ENCODE measurements around the gene ELMO3. TPM values are rescaled to one million over a fixed set of nuclear protein-coding genes. Genes with fewer than 3 reads are reported as not detected.

Gene ELMO3
- total RNA-seq, 1 experiment from 2014 or later, result 1.8 TPM

DNA sequence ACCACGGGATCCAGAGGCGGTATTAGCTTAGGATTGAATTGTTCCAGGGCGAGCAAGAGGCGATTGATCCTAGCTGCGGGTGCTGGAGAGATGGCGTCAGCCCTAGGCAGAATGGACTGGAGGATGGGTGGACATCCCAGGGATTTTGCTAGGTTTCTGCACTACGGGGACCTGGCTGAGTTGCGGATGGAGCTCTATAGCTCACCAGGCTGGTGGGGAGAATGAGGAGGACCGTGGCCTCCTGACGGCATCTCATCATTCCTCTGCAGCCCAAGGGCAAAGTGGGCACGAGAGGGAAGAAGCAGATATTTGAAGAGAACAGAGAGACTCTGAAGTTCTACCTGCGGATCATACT, 28.6 kb downstream of the ELMO3 start:
- H3K4me1 ChIP-seq, result peaks cover 7% of the 10 kb centered on the region
- H3K36me3 ChIP-seq, result peaks cover 24% of the 10 kb centered on the region
- no peaks in the 10 kb centered on the region for H3K27me3 ChIP-seq
- peak overlapping the region; percentile 80 for H3K4me3 ChIP-seq
- peak overlapping the region; percentile 42 for H3K27ac ChIP-seq
- H3K9me3 ChIP-seq (replicated peaks), result no peaks in the 10 kb centered on the region
- no peak for DNase-seq

DNA sequence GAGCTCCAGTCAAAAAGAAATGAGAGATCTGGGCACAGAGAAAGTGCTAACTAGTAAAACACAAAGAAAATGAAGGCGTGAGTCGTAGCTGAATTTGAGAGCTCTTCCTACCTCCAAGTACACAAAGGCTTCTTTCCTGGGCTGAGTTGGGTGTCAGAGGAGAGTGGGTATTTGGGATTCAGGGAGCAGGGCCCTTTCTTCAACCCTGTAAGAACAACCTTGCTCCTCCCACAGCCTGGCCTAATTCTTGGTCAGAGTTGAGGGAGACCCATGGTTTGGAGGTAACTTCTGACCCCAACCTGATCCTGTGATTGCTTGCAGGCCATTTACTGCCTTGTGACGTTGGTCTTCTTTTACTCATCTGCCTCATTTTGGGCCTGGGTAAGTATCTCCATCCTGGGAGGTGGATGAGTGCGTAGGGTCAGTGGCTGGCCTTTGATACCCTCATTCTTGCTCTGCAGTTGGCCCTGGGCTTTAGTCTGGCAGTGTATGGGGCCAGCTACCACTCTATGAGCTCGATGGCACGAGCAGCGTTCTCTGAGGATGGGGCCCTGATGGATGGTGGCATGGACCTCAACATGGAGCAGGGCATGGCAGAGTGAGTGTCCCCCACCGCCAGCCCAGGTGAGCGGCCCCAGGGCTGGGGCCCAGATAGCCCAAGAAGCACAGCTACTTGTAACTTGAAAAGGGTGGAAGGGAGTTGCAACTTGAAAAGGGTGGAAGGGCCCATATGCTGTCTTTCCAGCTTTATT, 29.3 kb downstream of the ELMO3 start:
- Histone ChIP-seq H3K9me3 (replicated peaks) (no peaks in the 10 kb centered on the region), H3K36me3 (peaks cover 26% of the 10 kb centered on the region), H3K27me3 (no peaks in the 10 kb centered on the region), H3K4me1 (peaks cover 7% of the 10 kb centered on the region), H3K4me3 (peak overlapping the region; percentile 80), H3K27ac (no peak overlapping the region)
- DNase-seq, result no peak

DNA sequence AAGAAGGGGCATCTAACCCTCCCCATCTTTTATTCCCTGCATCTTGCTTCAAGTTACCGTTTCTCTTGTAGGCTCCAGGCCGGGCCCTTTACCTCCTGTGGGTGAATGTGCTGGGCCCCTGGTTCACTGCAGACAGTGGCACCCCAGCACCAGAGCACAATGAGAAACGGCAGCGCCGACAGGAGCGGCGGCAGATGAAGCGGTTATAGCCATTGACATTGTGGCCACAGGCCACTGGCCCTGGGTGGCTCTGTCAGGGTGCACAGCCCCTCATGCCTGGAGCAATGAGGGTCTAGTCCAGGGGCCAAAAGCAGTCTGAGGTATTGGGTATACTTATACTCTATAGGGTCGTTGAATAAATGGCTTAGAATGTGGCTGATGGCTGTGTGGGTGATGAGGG, 30.0 kb downstream of the ELMO3 start:
- no peak overlapping the region for H3K4me3 ChIP-seq
- DNase-seq, result no peak
- no peaks in the 10 kb centered on the region for H3K9me3 ChIP-seq (replicated peaks)
- H3K27ac ChIP-seq, result no peak overlapping the region
- H3K27me3 ChIP-seq, result no peaks in the 10 kb centered on the region
- peaks cover 7% of the 10 kb centered on the region for H3K4me1 ChIP-seq
- H3K36me3 ChIP-seq, result peaks cover 30% of the 10 kb centered on the region

DNA sequence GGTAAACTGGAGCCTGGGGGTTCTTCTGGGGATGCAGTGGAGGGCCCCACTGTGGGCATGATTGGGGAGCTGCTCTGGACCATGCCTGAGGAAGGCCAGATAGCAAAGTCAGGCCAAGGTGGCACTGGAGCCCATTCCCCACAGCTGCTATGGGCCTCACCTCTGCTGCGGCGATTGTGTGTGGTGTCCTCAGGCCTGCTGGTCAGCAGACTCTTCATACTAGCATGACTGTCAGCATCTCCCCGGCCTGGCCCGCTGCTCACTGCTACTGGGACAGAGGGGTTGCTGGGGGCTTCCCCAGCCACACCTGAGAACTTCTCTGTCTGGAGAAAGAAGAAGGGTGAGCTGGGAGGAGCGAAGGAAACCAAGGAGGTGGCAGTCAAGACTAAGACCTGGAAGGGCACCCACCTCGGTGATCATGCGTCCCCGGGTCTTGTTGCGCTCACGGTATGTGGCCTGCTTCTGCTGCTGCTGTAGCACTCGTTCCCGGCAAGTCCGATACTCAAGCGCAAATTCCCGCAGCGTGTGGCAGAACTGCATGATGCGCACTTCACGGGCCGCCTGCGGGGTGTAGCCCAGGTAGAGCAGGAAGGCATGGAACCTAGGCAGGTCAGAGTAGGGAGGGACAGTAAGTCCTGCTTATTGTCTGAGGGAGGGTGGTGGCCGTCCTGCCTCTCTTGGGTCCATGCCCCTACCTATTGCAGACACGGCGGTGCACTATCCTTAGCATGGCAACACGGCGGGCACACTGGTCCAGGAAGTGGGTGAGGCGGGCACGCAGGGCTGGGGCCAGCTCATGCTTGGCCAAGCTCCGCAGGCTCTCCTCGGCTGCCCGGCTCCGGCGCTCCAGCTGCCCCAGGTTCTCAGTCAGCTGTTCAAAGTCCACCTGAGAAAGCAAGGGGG, 31.2 kb downstream of the ELMO3 start:
- Histone ChIP-seq H3K4me3 (no peak overlapping the region), H3K27ac (no peak overlapping the region), H3K4me1 (peaks cover 7% of the 10 kb centered on the region), H3K27me3 (no peaks in the 10 kb centered on the region), H3K36me3 (peaks cover 30% of the 10 kb centered on the region), H3K9me3 (replicated peaks) (no peaks in the 10 kb centered on the region)
- DNase-seq, result no peak

DNA sequence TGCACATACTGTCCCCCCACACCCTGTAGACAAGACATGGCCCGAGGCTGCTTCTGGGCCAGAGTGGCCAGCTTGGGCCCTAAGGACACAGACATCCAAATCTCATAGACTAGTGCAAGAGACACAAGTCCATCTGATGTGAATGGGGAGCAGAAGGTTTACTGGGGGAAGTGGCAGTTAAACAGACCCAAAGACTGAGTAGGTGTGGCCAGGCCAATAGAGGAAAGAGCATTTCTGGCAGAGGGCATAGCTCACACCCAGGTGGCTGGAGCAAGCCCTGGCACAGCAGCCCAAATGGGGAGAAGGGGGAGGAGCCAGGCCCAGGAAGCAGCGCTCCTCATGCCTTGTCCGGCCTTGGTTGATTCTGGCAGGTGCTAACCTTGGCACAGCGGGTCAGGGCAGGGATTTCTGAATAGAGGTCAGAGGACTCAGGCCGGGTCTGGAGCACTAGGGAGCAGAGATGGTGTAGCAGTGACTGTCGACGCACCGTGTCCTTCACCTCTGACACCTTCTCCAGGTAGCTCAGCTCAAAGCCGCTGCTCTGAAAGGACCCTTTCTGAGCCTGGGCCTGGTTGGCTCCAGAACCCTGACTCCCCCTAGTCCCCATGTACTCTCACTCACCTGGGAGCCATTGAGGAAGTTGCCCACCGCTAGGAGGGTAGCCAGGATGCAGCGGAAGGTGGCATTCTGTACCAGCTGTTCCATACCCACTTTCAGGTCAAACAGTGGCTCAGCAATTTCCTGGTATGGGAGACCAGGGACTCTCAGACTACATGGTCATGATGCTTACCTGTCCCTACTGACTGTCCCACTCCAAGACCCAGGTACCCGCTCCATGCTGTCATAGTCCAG, 32.1 kb downstream of the ELMO3 start:
- H3K27me3 ChIP-seq, result no peaks in the 10 kb centered on the region
- H3K4me1 ChIP-seq, result peaks cover 7% of the 10 kb centered on the region
- DNase-seq, result no peak
- no peak overlapping the region for H3K4me3 ChIP-seq
- peaks cover 30% of the 10 kb centered on the region for H3K36me3 ChIP-seq
- H3K9me3 ChIP-seq (replicated peaks), result no peaks in the 10 kb centered on the region
- peak overlapping the region; percentile 36 for H3K27ac ChIP-seq

DNA sequence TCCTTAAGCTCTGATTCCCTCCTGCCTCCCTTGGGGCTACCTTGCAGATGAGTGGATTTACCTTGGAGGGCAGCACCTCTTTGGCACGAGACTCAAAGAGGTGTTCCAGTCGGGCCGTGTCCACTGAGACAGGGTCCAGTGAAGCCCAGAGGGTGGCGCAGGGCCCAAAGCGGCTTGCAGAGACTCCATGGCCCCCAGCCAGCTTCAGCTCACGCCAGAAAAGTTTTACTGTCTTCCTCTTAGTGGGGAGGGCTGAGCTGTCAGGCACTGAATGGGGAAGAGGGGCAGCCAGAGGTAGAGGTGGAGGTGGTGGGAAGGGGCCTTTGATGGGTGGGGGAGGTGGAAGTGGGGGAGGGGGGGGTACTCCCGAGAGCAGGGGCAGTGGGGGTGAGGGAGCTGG, 34.7 kb downstream of the ELMO3 start:
- H3K27ac ChIP-seq, result no peak overlapping the region
- H3K4me1 ChIP-seq, result peaks cover 7% of the 10 kb centered on the region
- no peaks in the 10 kb centered on the region for H3K27me3 ChIP-seq
- H3K36me3 ChIP-seq, result peaks cover 43% of the 10 kb centered on the region
- no peak overlapping the region for H3K4me3 ChIP-seq
- no peaks in the 10 kb centered on the region for H3K9me3 ChIP-seq (replicated peaks)
- DNase-seq, result no peak

DNA sequence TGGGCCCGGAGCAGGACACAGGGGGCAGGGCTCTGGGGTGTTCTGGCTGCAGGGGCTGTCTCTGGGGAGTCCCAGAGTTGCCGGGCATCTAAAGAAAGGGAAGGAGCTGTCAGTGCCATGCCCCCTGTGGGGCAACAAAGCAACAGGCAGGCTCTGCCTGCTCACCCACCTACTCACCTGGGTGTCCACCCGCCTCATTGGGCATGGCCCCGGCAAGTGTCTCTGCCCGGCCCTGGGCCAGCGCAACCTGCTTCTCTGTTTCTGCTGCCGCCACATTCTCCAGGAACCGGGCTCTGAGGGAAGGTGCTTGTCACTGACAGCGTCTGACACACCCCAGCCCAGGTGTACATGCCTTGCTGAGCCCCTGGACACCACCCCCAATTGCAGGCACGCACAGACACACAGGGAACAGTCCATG, 35.3 kb downstream of the ELMO3 start:
- Histone ChIP-seq H3K9me3 (replicated peaks) (no peaks in the 10 kb centered on the region), H3K4me3 (no peak overlapping the region), H3K36me3 (peaks cover 37% of the 10 kb centered on the region), H3K27ac (no peak overlapping the region), H3K27me3 (no peaks in the 10 kb centered on the region), H3K4me1 (peaks cover 7% of the 10 kb centered on the region)
- no peak for DNase-seq

DNA sequence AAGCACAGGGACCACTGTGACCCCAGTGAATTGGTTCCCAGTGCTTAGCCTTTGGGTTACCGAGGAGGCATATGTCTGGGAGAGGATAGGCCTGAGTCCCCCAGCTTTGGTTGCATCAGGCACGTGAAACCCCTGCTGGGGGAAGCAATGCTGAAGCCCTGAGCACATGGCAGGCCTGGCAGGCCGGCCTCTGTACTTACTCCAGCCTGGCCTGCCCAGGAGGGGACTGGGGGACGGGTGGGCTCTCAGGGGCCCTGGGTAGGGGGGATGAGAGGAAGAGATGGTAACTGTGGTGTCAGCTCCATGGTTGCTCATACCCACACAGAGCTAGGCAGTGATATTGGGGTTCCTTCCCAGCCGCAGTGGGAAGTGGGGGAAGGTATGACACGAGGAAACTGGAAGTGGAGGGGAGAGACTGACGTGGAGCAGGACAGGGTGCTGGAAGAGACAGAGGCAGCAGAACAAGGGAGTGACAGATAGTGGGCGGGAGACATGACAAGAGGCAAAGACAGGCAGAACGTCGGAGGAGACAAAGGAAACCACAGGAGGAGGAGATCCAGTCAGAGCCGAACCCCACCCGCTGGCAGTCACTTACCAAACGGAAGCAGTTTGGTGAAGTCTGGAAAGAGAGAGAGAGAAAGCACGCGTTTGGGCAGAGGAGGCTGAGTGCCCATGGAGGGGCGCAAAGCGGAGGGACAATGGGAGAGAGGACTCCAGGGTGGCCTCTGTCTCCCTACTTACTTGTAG, 37.1 kb downstream of the ELMO3 start:
- H3K4me1 ChIP-seq, result peaks cover 11% of the 10 kb centered on the region
- no peak for DNase-seq
- H3K27me3 ChIP-seq, result no peaks in the 10 kb centered on the region
- peaks cover 24% of the 10 kb centered on the region for H3K36me3 ChIP-seq
- no peak overlapping the region for H3K4me3 ChIP-seq
- no peaks in the 10 kb centered on the region for H3K9me3 ChIP-seq (replicated peaks)
- H3K27ac ChIP-seq, result no peak overlapping the region

DNA sequence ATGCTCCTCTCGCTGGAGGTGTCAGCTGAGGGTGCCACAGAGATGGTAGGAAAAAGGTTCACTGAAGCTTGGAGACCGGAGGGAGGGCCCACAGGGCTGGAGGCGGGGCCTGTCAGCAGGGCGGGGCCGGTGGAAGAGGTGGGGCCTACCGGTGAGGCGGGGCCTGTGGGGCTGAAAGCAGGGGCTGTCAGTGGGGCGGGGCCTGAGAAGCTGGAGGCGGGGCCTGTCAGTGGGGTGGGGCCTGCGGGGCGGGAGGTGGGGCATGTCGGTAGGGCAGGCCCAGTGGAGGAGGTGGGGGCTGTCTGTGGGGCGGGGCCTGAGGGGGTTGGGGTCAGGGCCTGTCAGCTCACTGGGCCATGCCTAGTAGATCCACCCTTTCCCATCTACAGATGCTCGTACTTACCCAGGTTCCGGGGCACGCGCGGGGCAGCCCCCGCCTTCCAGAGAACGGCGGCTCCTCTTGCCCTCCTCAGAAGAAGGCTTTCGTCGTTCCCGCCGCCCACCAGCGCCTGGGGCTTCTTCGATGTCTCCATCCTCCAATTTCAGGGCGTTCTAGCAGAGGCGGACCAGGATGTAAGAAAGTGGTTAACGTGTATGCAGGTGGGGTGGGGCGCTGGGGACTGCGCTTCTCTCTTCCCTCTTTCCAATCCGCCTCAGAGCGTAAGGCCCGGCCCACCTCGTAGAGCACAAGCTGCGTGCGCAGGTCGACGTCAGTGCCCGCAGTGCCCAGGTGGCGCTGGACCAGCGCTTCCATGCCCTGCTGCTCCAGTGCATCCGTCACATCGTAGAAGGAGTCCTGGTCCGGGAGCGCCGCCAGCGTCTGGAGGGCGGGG, 37.8 kb downstream of the ELMO3 start:
- peak; percentile 80 to 88 for DNase-seq
- H3K27ac ChIP-seq, result no peak overlapping the region
- H3K27me3 ChIP-seq, result no peaks in the 10 kb centered on the region
- no peak overlapping the region for H3K4me3 ChIP-seq
- H3K36me3 ChIP-seq, result peaks cover 20% of the 10 kb centered on the region
- peaks cover 14% of the 10 kb centered on the region for H3K4me1 ChIP-seq
- no peaks in the 10 kb centered on the region for H3K9me3 ChIP-seq (replicated peaks)

DNA sequence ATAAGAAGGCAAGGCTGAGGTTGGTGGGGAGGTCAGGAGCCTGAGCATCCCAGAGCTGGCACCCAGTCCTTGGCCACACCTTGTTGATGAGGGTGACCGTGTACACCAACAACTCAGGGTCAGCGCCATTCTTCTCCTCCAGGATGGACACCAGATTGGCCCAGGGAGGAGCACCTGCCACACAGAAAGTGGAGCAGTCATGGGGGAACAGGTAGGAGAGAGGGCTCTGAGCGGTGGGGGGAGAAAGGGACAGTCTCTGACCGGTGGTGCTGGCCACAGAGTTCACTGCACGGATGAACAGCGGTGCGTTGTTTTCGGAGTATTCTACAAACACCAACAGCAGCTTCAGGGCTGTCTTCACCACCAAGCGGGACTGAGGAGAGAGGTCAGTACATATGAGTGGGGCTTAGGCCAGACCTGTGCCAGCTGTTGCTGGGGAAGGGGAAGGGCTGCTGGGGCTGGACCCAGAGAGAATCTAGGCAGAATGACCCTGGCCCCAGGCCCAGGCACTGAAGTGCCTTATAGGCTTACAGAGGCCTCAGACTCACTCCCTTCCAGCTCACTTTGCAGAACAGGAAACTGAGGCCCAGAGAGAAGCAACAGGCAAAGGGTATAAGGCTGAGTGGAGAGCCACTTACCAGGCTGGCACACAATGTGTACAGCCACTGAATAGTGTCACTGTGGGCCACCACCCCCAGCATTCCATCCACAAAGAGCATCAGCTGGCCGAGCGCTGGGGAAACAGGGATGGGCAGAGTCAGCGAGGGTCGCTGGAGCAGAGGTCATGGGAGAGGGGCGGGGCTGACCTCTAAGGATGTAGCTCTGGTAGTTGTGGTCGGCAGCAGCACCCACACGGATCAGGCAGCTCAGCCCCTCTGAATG, 38.7 kb downstream of the ELMO3 start:
- Histone ChIP-seq H3K4me3 (no peak overlapping the region), H3K27ac (no peak overlapping the region), H3K4me1 (peaks cover 11% of the 10 kb centered on the region), H3K36me3 (peaks cover 20% of the 10 kb centered on the region), H3K9me3 (replicated peaks) (no peaks in the 10 kb centered on the region), H3K27me3 (no peaks in the 10 kb centered on the region)
- DNase-seq, result no peak

DNA sequence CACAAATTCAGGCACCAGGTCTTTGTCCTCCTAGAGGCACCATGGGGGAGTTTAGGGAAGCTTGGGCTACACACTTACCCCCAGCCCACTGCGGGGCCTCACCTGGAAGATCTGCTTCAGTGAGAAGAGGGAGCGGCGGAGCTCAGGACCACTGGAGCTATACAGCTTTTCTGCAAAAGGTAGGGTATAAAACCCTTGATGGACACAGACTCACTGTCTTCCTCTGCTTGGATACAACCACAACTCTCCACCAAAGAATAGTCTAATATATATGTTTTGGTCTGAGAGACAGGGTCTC, 39.3 kb downstream of the ELMO3 start:
- no peak for DNase-seq

DNA sequence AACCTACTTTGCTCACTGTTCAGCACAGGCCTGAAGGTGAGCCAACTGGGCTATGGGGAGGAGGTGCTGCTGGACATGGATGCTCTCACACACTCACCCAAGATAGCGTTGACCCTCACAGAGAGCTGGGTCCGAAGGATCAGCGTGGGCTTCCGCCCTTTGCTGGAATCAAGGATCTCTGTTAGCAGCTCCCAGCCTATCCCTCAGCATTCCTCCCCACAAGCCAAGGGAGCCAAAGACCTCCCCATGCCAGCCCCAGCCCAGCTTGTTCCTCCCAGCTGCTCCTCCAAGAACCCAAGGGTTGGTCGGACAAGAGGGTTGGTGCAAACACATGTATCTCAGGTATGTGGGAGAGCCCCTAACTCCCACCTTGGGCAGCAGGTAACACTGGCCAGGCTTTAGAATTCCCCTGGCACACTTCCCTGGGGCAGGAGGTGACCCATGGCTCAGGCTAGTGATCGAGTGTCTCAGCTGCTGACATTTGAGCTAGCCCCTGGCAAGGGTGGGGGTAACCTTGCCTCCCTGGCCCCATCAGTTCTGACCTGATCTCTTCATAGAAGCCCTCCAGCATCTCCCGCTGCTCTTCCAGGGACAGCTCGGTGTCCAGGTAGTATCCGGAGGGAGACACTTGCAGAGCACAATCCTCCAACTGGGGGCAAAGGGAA, 40.0 kb downstream of the ELMO3 start:
- no peak for DNase-seq
- H3K36me3 ChIP-seq, result peaks cover 14% of the 10 kb centered on the region

More for the DNA sequence above, 39.3 kb downstream of the ELMO3 start:
- Histone ChIP-seq H3K27me3 (no peaks in the 10 kb centered on the region), H3K4me3 (no peak overlapping the region), H3K4me1 (peaks cover 11% of the 10 kb centered on the region), H3K36me3 (peaks cover 18% of the 10 kb centered on the region), H3K9me3 (replicated peaks) (no peaks in the 10 kb centered on the region), H3K27ac (no peak overlapping the region)

More for the DNA sequence above, 40.0 kb downstream of the ELMO3 start:
- peaks cover 13% of the 10 kb centered on the region for H3K4me1 ChIP-seq
- H3K27me3 ChIP-seq, result no peaks in the 10 kb centered on the region
- no peak overlapping the region for H3K4me3 ChIP-seq
- H3K9me3 ChIP-seq (replicated peaks), result no peaks in the 10 kb centered on the region
- H3K27ac ChIP-seq, result no peak overlapping the region
